HepG2 (cell line): ENCODE data around the gene NXN. TPM values are rescaled to one million over a fixed set of nuclear protein-coding genes. Genes with fewer than 3 reads are reported as not detected.

Experiments used
- CBX5 ChIP-seq: sonication (generic); formaldehyde crosslinking; IDR thresholded peaks from 2 replicates; pipeline ENCODE4 v1.4.0; 2020; ENCODE audit warnings: missing genetic modification reagents, borderline replicate concordance
- FOXJ3 ChIP-seq: sonication (generic); formaldehyde crosslinking; IDR thresholded peaks from 2 replicates; pipeline ENCODE4 v1.4.0; 2020; ENCODE audit warnings: missing genetic modification reagents, mild to moderate bottlenecking, borderline replicate concordance
- FOXK1 ChIP-seq: sonication (generic); formaldehyde crosslinking; IDR thresholded peaks from 2 replicates; pipeline ENCODE4 v1.4.0; 2020; ENCODE audit warnings: low read depth, missing genetic modification reagents, borderline replicate concordance
- GABPB1 ChIP-seq: IDR thresholded peaks from 2 replicates; pipeline ENCODE4 v1.6.1; 2016; ENCODE audit warnings: mild to moderate bottlenecking, missing genetic modification reagents, moderate library complexity, missing compliant biosample characterization
- KLF15 ChIP-seq: sonication (generic); formaldehyde crosslinking; IDR thresholded peaks from 2 replicates; pipeline ENCODE4 v1.8.1; 2023; ENCODE audit warnings: borderline replicate concordance, mild to moderate bottlenecking, inconsistent platforms, missing genetic modification reagents, mixed read lengths
- NFYC ChIP-seq: IDR thresholded peaks from 2 replicates; pipeline ENCODE4 v1.6.1; 2016; ENCODE audit warnings: missing genetic modification reagents, missing compliant biosample characterization
- SETDB1 ChIP-seq: sonication (generic); formaldehyde crosslinking; IDR thresholded peaks from 2 replicates; pipeline ENCODE4 v1.5.1; 2020; ENCODE audit warnings: missing genetic modification reagents, mild to moderate bottlenecking, borderline replicate concordance
- ZFP90 ChIP-seq: sonication (generic); formaldehyde crosslinking; IDR thresholded peaks from 2 replicates; pipeline ENCODE4 v1.8.0; 2022; ENCODE audit warnings: missing genetic modification reagents, mild to moderate bottlenecking, inconsistent platforms, borderline replicate concordance
- ZFY ChIP-seq: sonication (generic); formaldehyde crosslinking; IDR thresholded peaks from 2 replicates; pipeline ENCODE4 v1.4.0; 2020; ENCODE audit warnings: missing genetic modification reagents
- ZNF652 ChIP-seq: IDR thresholded peaks from 2 replicates; pipeline ENCODE4 v1.6.1; 2016; ENCODE audit warnings: low read depth, borderline replicate concordance
- ZNF782 ChIP-seq: sonication (generic); formaldehyde crosslinking; IDR thresholded peaks from 2 replicates; pipeline ENCODE4 v1.4.0; 2020; ENCODE audit warnings: missing genetic modification reagents, mild to moderate bottlenecking, borderline replicate concordance
- ZNF841 ChIP-seq: sonication (generic); formaldehyde crosslinking; IDR thresholded peaks from 2 replicates; pipeline ENCODE4 v1.8.1; 2023; ENCODE audit warnings: missing genetic modification reagents, borderline replicate concordance
- ZSCAN29 ChIP-seq: sonication (generic); formaldehyde crosslinking; conservative IDR thresholded peaks from 2 replicates; pipeline ENCODE4 v1.4.0; 2020; ENCODE audit warnings: mild to moderate bottlenecking, missing genetic modification reagents
- polyA plus RNA-seq, 8 experiments: library from polyadenylated mRNA; depleted of rRNA in 3 of 8; stranded (reverse) in 7 of 8; unstranded in 1 of 8; fragments of >200 nt; fragmentation: Illumina TruSeq in 4 of 8; extraction: Trizol in 4 of 8; gene quantifications; 2 replicates each; pipeline versions ENCODE4 v1.2.1 to v1.2.3, GENCODE V29; 2011 to 2016; ENCODE audit warnings: low read depth in 4 of 8, missing spikeins in 1 of 8, mixed read lengths in 1 of 8; ENCODE audit not compliant: insufficient read depth in 1 of 8
- total RNA-seq, 5 experiments: library from RNA; depleted of rRNA; stranded (reverse); fragments of >200 nt; fragmentation: Illumina TruSeq; extraction: Trizol; gene quantifications; 2 replicates each; pipeline ENCODE4 v1.2.3, GENCODE V29; 2016; ENCODE audit warnings: low read depth in 1 of 5
- TF ChIP-seq, protein P1 (sequence below): sonication (generic); formaldehyde crosslinking; conservative IDR thresholded peaks from 2 replicates; pipeline ENCODE4 v1.8.0; 2022; ENCODE audit warnings: low read depth, missing genetic modification reagents
- TF ChIP-seq, protein P2 (sequence below): sonication (generic); formaldehyde crosslinking; IDR thresholded peaks from 2 replicates; pipeline ENCODE4 v1.4.0; 2020; ENCODE audit warnings: missing genetic modification reagents, borderline replicate concordance
- TF ChIP-seq, protein P3 (sequence below): sonication (generic); formaldehyde crosslinking; IDR thresholded peaks from 2 replicates; pipeline ENCODE4 v1.5.1; 2020; ENCODE audit warnings: mild to moderate bottlenecking, moderate library complexity, missing genetic modification reagents
- TF ChIP-seq, protein P4 (sequence below): sonication (generic); formaldehyde crosslinking; IDR thresholded peaks from 2 replicates; pipeline ENCODE4 v1.5.1; 2020; ENCODE audit warnings: mild to moderate bottlenecking, missing genetic modification reagents, moderate library complexity

NXN gene
- total and polyA plus RNA-seq, 2 of the 13 experiments (the other 11 are each of a cell fraction or from before 2014, with no cell fraction given) = 22.2 to 24.3 TPM

DNA sequence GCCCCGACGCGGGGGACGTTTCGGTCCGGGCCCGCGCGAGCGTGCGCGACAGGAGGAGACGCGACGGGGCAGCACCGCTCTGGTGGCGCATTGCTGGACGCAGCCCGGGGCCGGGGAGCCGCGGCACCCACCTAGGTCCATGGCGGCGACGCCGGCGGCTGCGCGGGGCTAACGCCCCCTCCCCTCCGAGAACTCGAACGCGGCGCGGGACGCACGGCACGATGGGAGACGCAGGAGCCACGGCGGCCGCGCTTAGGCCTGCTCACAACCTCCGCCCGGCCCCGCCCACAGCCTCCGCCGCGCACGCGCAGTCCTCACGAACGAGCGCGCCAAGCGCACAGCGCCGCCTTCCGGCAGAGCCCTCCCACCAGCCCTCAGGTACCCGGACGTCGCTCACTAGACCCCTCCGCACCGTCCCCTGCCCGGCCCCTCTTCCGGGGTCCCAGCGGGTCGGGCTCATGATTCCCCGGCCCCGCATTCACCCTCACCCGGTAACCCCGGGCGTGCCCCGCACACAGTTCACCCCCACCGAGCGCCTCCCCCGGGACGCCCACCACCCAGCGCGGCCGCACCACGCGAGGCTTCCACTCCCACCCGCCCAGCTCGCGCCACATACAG is 227.5 kb downstream of the NXN start, which contains the start of gene GEMIN4 (continued):
- TF ChIP-seq FOXK1 (CRISPR knock-in tag) (peak; percentile 40; the same call in 1 of the 2 replicates), NFYC (CRISPR knock-in tag) (no peak), CBX5 (CRISPR knock-in tag) (peak; percentile 50; the same call in 1 of the 2 replicates), ZNF841 (CRISPR knock-in tag) (no peak), ZSCAN29 (CRISPR knock-in tag) (no peak), FOXJ3 (CRISPR knock-in tag) (no peak), ZNF652 (CRISPR knock-in tag) (no peak), GABPB1 (CRISPR knock-in tag) (peak; percentile 87), ZFP90 (peak; percentile 26; the same call in 1 of the 2 replicates), KLF15 (CRISPR knock-in tag) (no peak), SETDB1 (CRISPR knock-in tag) (no peak), ZFY (CRISPR knock-in tag) (peak; percentile 97), ZNF782 (CRISPR knock-in tag) (no peak)
- TF ChIP-seq, protein P1, sequence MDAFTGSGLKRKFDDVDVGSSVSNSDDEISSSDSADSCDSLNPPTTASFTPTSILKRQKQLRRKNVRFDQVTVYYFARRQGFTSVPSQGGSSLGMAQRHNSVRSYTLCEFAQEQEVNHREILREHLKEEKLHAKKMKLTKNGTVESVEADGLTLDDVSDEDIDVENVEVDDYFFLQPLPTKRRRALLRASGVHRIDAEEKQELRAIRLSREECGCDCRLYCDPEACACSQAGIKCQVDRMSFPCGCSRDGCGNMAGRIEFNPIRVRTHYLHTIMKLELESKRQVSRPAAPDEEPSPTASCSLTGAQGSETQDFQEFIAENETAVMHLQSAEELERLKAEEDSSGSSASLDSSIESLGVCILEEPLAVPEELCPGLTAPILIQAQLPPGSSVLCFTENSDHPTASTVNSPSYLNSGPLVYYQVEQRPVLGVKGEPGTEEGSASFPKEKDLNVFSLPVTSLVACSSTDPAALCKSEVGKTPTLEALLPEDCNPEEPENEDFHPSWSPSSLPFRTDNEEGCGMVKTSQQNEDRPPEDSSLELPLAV (CRISPR knock-in tag) = no peak; the same call in 1 of the 2 replicates
- TF ChIP-seq, protein P2, sequence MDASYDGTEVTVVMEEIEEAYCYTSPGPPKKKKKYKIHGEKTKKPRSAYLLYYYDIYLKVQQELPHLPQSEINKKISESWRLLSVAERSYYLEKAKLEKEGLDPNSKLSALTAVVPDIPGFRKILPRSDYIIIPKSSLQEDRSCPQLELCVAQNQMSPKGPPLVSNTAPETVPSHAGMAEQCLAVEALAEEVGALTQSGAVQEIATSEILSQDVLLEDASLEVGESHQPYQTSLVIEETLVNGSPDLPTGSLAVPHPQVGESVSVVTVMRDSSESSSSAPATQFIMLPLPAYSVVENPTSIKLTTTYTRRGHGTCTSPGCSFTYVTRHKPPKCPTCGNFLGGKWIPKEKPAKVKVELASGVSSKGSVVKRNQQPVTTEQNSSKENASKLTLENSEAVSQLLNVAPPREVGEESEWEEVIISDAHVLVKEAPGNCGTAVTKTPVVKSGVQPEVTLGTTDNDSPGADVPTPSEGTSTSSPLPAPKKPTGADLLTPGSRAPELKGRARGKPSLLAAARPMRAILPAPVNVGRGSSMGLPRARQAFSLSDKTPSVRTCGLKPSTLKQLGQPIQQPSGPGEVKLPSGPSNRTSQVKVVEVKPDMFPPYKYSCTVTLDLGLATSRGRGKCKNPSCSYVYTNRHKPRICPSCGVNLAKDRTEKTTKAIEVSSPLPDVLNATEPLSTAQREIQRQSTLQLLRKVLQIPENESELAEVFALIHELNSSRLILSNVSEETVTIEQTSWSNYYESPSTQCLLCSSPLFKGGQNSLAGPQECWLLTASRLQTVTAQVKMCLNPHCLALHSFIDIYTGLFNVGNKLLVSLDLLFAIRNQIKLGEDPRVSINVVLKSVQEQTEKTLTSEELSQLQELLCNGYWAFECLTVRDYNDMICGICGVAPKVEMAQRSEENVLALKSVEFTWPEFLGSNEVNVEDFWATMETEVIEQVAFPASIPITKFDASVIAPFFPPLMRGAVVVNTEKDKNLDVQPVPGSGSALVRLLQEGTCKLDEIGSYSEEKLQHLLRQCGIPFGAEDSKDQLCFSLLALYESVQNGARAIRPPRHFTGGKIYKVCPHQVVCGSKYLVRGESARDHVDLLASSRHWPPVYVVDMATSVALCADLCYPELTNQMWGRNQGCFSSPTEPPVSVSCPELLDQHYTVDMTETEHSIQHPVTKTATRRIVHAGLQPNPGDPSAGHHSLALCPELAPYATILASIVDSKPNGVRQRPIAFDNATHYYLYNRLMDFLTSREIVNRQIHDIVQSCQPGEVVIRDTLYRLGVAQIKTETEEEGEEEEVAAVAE (CRISPR knock-in tag) = no peak
- TF ChIP-seq, protein P3, sequence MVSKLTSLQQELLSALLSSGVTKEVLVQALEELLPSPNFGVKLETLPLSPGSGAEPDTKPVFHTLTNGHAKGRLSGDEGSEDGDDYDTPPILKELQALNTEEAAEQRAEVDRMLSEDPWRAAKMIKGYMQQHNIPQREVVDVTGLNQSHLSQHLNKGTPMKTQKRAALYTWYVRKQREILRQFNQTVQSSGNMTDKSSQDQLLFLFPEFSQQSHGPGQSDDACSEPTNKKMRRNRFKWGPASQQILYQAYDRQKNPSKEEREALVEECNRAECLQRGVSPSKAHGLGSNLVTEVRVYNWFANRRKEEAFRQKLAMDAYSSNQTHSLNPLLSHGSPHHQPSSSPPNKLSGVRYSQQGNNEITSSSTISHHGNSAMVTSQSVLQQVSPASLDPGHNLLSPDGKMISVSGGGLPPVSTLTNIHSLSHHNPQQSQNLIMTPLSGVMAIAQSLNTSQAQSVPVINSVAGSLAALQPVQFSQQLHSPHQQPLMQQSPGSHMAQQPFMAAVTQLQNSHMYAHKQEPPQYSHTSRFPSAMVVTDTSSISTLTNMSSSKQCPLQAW (CRISPR knock-in tag) = no peak
- TF ChIP-seq, protein P4, sequence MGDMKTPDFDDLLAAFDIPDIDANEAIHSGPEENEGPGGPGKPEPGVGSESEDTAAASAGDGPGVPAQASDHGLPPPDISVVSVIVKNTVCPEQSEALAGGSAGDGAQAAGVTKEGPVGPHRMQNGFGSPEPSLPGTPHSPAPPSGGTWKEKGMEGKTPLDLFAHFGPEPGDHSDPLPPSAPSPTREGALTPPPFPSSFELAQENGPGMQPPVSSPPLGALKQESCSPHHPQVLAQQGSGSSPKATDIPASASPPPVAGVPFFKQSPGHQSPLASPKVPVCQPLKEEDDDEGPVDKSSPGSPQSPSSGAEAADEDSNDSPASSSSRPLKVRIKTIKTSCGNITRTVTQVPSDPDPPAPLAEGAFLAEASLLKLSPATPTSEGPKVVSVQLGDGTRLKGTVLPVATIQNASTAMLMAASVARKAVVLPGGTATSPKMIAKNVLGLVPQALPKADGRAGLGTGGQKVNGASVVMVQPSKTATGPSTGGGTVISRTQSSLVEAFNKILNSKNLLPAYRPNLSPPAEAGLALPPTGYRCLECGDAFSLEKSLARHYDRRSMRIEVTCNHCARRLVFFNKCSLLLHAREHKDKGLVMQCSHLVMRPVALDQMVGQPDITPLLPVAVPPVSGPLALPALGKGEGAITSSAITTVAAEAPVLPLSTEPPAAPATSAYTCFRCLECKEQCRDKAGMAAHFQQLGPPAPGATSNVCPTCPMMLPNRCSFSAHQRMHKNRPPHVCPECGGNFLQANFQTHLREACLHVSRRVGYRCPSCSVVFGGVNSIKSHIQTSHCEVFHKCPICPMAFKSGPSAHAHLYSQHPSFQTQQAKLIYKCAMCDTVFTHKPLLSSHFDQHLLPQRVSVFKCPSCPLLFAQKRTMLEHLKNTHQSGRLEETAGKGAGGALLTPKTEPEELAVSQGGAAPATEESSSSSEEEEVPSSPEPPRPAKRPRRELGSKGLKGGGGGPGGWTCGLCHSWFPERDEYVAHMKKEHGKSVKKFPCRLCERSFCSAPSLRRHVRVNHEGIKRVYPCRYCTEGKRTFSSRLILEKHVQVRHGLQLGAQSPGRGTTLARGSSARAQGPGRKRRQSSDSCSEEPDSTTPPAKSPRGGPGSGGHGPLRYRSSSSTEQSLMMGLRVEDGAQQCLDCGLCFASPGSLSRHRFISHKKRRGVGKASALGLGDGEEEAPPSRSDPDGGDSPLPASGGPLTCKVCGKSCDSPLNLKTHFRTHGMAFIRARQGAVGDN (CRISPR knock-in tag) = peak; percentile 95
